Activated CD4-positive, alpha-beta T cell treated with anti-CD3 and anti-CD28 coated beads for 36 hours (primary cell): Measurements from ENCODE around the gene BACE2. TPM values are rescaled to one million over a fixed set of nuclear protein-coding genes. Genes with fewer than 3 reads are reported as not detected.
"Not testable (repeated sequence)": the region's sequence is repeated elsewhere in the genome, so short reads cannot be mapped to it uniquely, and the experiment has no call there.

ENCODE experiments used
- ATAC-seq: fragments of 200-7000 bp; cut with Tn5 transposase; one replicate; pipeline ENCODE4 v1.10.0; 2021; ENCODE audit warnings: mild to moderate bottlenecking, moderate library complexity
- CTCF ChIA-PET: fragments of 350-600 bp; sonication (Branson Sonifier 250); formaldehyde crosslinking; loops from one replicate; lab custom pipeline; 2021; ENCODE audit warnings: antibody characterized with exemption; lab: Charles Lee
- POLR2A ChIA-PET: fragments of 350-600 bp; sonication (Branson Sonifier 250); formaldehyde crosslinking; loops from one replicate; lab custom pipeline; 2021; ENCODE audit warnings: antibody characterized with exemption, inconsistent platforms; lab: Charles Lee
- DNase-seq: peaks from one replicate; pipeline ENCODE4 v3.0.0-alpha.2; 2020
- H3K27ac Mint-ChIP-seq: one replicate; pipeline ENCODE4 v1.8.0; 2021; ENCODE audit warnings: mixed read lengths
- H3K27me3 Mint-ChIP-seq: one replicate; pipeline ENCODE4 v1.8.0; 2021; ENCODE audit warnings: mixed read lengths
- H3K36me3 Mint-ChIP-seq: one replicate; pipeline ENCODE4 v1.8.0; 2021; ENCODE audit warnings: low read depth, mixed read lengths
- H3K4me1 Mint-ChIP-seq: one replicate; pipeline ENCODE4 v1.8.0; 2021; ENCODE audit warnings: mixed read lengths
- H3K4me3 Mint-ChIP-seq: one replicate; pipeline ENCODE4 v1.8.0; 2021; ENCODE audit warnings: mild to moderate bottlenecking, moderate library complexity, mixed read lengths
- H3K9me3 Mint-ChIP-seq: one replicate; pipeline ENCODE4 v1.8.0; 2021; ENCODE audit warnings: low read depth, mixed read lengths
- intact Hi-C, 2 experiments: fragments of 100-400 bp; cut with DNase I in 1 of 2; cut with micrococcal nuclease in 1 of 2; formaldehyde crosslinking; loops; one replicate each; pipeline versions ENCODE4 v1.14.2 to v1.15.1; 2022 to 2024; cut with DNase I, micrococcal nuclease
- total RNA-seq, 2 experiments: library from RNA; stranded (reverse); gene quantifications; one replicate each; pipeline ENCODE4 v1.2.3, GENCODE V29; 2021

Gene BACE2
- total RNA-seq, 2 experiments from 2014 or later: 0.25 to 0.50 TPM

- H3K27me3 Mint-ChIP-seq, H3K27ac Mint-ChIP-seq, intact Hi-C loops, H3K9me3 Mint-ChIP-seq, ATAC-seq, H3K36me3 Mint-ChIP-seq, DNase-seq, H3K4me1 Mint-ChIP-seq, CTCF ChIA-PET, POLR2A ChIA-PET, H3K4me3 Mint-ChIP-seq: not testable (repeated sequence)
Observed at GRCh38 chr21:41244266-41244880, 76.4 kb downstream of the BACE2 start.

- intact Hi-C loops: no loop called here
- ChIA-PET POLR2A (no interaction called here), CTCF (no interaction called here)
- no peak for DNase-seq
- H3K4me3 Mint-ChIP-seq: no peak overlapping the region
- H3K27ac Mint-ChIP-seq: no peak overlapping the region
- H3K4me1 Mint-ChIP-seq: no peaks in the 10 kb centered on the region
- no peak for ATAC-seq
- H3K36me3 Mint-ChIP-seq: no peaks in the 10 kb centered on the region
- no peaks in the 10 kb centered on the region for H3K27me3 Mint-ChIP-seq
- H3K9me3 Mint-ChIP-seq: no peaks in the 10 kb centered on the region
Observed at GRCh38 chr21:41245509-41246135, 77.7 kb downstream of the BACE2 start.

- Mint-ChIP-seq H3K4me1 (no peaks in the 10 kb centered on the region), H3K4me3 (no peak overlapping the region), H3K36me3 (no peaks in the 10 kb centered on the region), H3K27ac (no peak overlapping the region), H3K9me3 (no peaks in the 10 kb centered on the region), H3K27me3 (peaks cover under 1% of the 10 kb centered on the region)
- DNase-seq (no peak), ATAC-seq (no peak)
- ChIA-PET CTCF (no interaction called here), POLR2A (no interaction called here)
- intact Hi-C loops: no loop called here
Observed at GRCh38 chr21:41246808-41247207, 78.8 kb downstream of the BACE2 start.

- no peak for DNase-seq
- ChIA-PET CTCF (interaction anchor here (0.6 to 0.7 kb wide), 2 partner anchors 43 to 48 kb away, joined by 3 to 4 read pairs; no protein-coding TSS in a partner anchor), POLR2A (interaction anchor here (0.6 kb wide), 1 partner anchor 212 kb away, joined by 4 read pairs; no protein-coding TSS in a partner anchor)
- no peak overlapping the region for H3K4me3 Mint-ChIP-seq
- intact Hi-C loops: no loop called here
- no peak overlapping the region for H3K27ac Mint-ChIP-seq
- H3K9me3 Mint-ChIP-seq: no peaks in the 10 kb centered on the region
- H3K27me3 Mint-ChIP-seq: peaks cover 3% of the 10 kb centered on the region
- no peaks in the 10 kb centered on the region for H3K4me1 Mint-ChIP-seq
- no peaks in the 10 kb centered on the region for H3K36me3 Mint-ChIP-seq
- ATAC-seq: no peak
Observed at GRCh38 chr21:41247561-41248545, 79.9 kb downstream of the BACE2 start.

GRCh38 chr21:41249476-41249875, 81.5 kb downstream of the BACE2 start:
- H3K27ac Mint-ChIP-seq: no peak overlapping the region
- intact Hi-C loops: no loop called here

GRCh38 chr21:41250519-41250918, 82.6 kb downstream of the BACE2 start:
- peaks cover 3% of the 10 kb centered on the region for H3K27me3 Mint-ChIP-seq
- H3K4me3 Mint-ChIP-seq: no peak overlapping the region
- no peak for DNase-seq
- no peaks in the 10 kb centered on the region for H3K36me3 Mint-ChIP-seq
- ATAC-seq: no peak
- no peak overlapping the region for H3K27ac Mint-ChIP-seq
- intact Hi-C loops: no loop called here
- CTCF ChIA-PET: no interaction called here
- H3K9me3 Mint-ChIP-seq: peaks cover 3% of the 10 kb centered on the region
- POLR2A ChIA-PET: no interaction called here
- no peaks in the 10 kb centered on the region for H3K4me1 Mint-ChIP-seq

More at GRCh38 chr21:41249476-41249875, 81.5 kb downstream of the BACE2 start:
- no peak overlapping the region for H3K4me3 Mint-ChIP-seq
- DNase-seq (no peak), ATAC-seq (no peak)
- peaks cover 3% of the 10 kb centered on the region for H3K9me3 Mint-ChIP-seq
- ChIA-PET CTCF (no interaction called here), POLR2A (interaction anchor here (0.6 kb wide), 1 partner anchor 230 kb away, joined by 3 read pairs; no protein-coding TSS in a partner anchor)
- H3K27me3 Mint-ChIP-seq: peaks cover 3% of the 10 kb centered on the region
- no peaks in the 10 kb centered on the region for H3K36me3 Mint-ChIP-seq
- no peaks in the 10 kb centered on the region for H3K4me1 Mint-ChIP-seq

- no peak for DNase-seq
Observed at GRCh38 chr21:41251961-41252642, 84.1 kb downstream of the BACE2 start.

GRCh38 chr21:41254090-41254700, 86.2 kb downstream of the BACE2 start:
- POLR2A ChIA-PET: no interaction called here
- intact Hi-C loops: no loop called here
- DNase-seq (no peak), ATAC-seq (no peak)
- no peaks in the 10 kb centered on the region for H3K4me1 Mint-ChIP-seq
- H3K4me3 Mint-ChIP-seq: no peak overlapping the region
- CTCF ChIA-PET: no interaction called here
- no peak overlapping the region for H3K27ac Mint-ChIP-seq
- H3K9me3 Mint-ChIP-seq: peaks cover 7% of the 10 kb centered on the region
- H3K36me3 Mint-ChIP-seq: no peaks in the 10 kb centered on the region
- H3K27me3 Mint-ChIP-seq: peaks cover 10% of the 10 kb centered on the region

More at GRCh38 chr21:41251961-41252642, 84.1 kb downstream of the BACE2 start:
- H3K9me3 Mint-ChIP-seq: peaks cover 7% of the 10 kb centered on the region
- H3K36me3 Mint-ChIP-seq: no peaks in the 10 kb centered on the region
- POLR2A ChIA-PET: no interaction called here
- no peaks in the 10 kb centered on the region for H3K4me1 Mint-ChIP-seq
- CTCF ChIA-PET: no interaction called here
- intact Hi-C loops: no loop called here
- H3K27me3 Mint-ChIP-seq: peaks cover 5% of the 10 kb centered on the region
- no peak for ATAC-seq
- H3K27ac Mint-ChIP-seq: no peak overlapping the region
- no peak overlapping the region for H3K4me3 Mint-ChIP-seq

- no peak overlapping the region for H3K4me3 Mint-ChIP-seq
- POLR2A ChIA-PET: no interaction called here
- DNase-seq (no peak), ATAC-seq (no peak)
- no peaks in the 10 kb centered on the region for H3K36me3 Mint-ChIP-seq
- H3K27ac Mint-ChIP-seq: no peak overlapping the region
- no peaks in the 10 kb centered on the region for H3K4me1 Mint-ChIP-seq
- CTCF ChIA-PET: no interaction called here
- H3K9me3 Mint-ChIP-seq: peaks cover 7% of the 10 kb centered on the region
- peaks cover 10% of the 10 kb centered on the region for H3K27me3 Mint-ChIP-seq
- intact Hi-C loops: no loop called here
Observed at GRCh38 chr21:41255190-41255589, 87.2 kb downstream of the BACE2 start.

- H3K27me3 Mint-ChIP-seq: peaks cover 10% of the 10 kb centered on the region
- CTCF ChIA-PET, H3K9me3 Mint-ChIP-seq, H3K27ac Mint-ChIP-seq, POLR2A ChIA-PET, H3K4me1 Mint-ChIP-seq, intact Hi-C loops, H3K4me3 Mint-ChIP-seq, DNase-seq, H3K36me3 Mint-ChIP-seq, ATAC-seq: not testable (repeated sequence)
Observed at GRCh38 chr21:41256231-41256630, 88.3 kb downstream of the BACE2 start.
